AG04450 (cell line): Measurements from ENCODE around the gene LETM1. TPM values are rescaled to one million over a fixed set of nuclear protein-coding genes. Genes with fewer than 3 reads are reported as not detected.

ENCODE experiments used
- CTCF ChIA-PET: fragments of 300-600, 350-600 bp; formaldehyde crosslinking; extraction: SDS; loops from one replicate; lab custom pipeline; 2022; ENCODE audit warnings: antibody characterized with exemption, inconsistent platforms; lab: Charles Lee
- POLR2A ChIA-PET: fragments of 350-600 bp; formaldehyde crosslinking; extraction: SDS; loops from one replicate; lab custom pipeline; 2021; ENCODE audit warnings: antibody characterized with exemption, inconsistent platforms; lab: Yijun Ruan, JAX
- DNase-seq: peaks from one replicate; pipeline ENCODE4 v3.0.0-alpha.2; 2011; ENCODE audit warnings: low read depth, low spot score
- H3K27ac ChIP-seq: one replicate; pipeline ENCODE4 v1.5.1; 2012; ENCODE audit warnings: low read depth, low read length, control low read depth
- H3K27me3 ChIP-seq: one replicate; pipeline ENCODE4 v1.6.0; 2012; ENCODE audit warnings: low read length; ENCODE audit not compliant: control insufficient read depth, insufficient read depth
- H3K4me3 ChIP-seq: 2 replicates; pipeline ENCODE4 v1.5.1; 2011; ENCODE audit warnings: mild to moderate bottlenecking, low read depth, low read length, control low read depth
- H3K9me3 ChIP-seq: 2 replicates; pipeline ENCODE4 v1.5.1; 2012; ENCODE audit warnings: low read length; ENCODE audit not compliant: control insufficient read depth, insufficient read depth
- CTCF ChIP-seq: IDR thresholded peaks from 2 replicates; pipeline ENCODE4 v1.5.1; 2011; ENCODE audit warnings: low read depth, low read length, control low read depth, inconsistent platforms
- polyA plus RNA-seq: library from polyadenylated mRNA; depleted of rRNA; stranded (reverse); fragments of >200 nt; gene quantifications from 2 replicates; pipeline ENCODE4 v1.2.3, GENCODE V29; 2011

Gene LETM1
- polyA plus RNA-seq, 1 experiment: 11.9 TPM

- Histone ChIP-seq H3K9me3 (peaks cover 5% of the 10 kb centered on the region; the same call in 1 of the 2 replicates), H3K4me3 (no peak overlapping the region), H3K27me3 (peaks cover 46% of the 10 kb centered on the region), H3K27ac (no peak overlapping the region)
- no peak for TF ChIP-seq CTCF
- POLR2A ChIA-PET: no interaction called here
- CTCF ChIA-PET: interaction anchor here (1.0 to 1.6 kb wide), 2 partner anchors 16 to 27 kb away, joined by 4 to 5 read pairs; no protein-coding TSS in a partner anchor
- no peak for DNase-seq
Observed at GRCh38 chr4:1794809-1795298, 61.1 kb downstream of the LETM1 start.

GRCh38 chr4:1793940-1794808, 61.8 kb downstream of the LETM1 start:
- no peak for DNase-seq
- peak overlapping the region; percentile 13; the same call in 1 of the 2 replicates for H3K4me3 ChIP-seq

GRCh38 chr4:1793496-1793840, 62.5 kb downstream of the LETM1 start:
- no peak for DNase-seq
- CTCF ChIA-PET: interaction anchor here (0.9 to 1.6 kb wide), 2 partner anchors 17 to 106 kb away, joined by 3 to 4 read pairs; no protein-coding TSS in a partner anchor
- POLR2A ChIA-PET: interaction anchor here (0.9 kb wide), 1 partner anchor 25 kb away, joined by 3 read pairs; no protein-coding TSS in a partner anchor

More at GRCh38 chr4:1793940-1794808, 61.8 kb downstream of the LETM1 start:
- Histone ChIP-seq H3K27me3 (peaks cover 46% of the 10 kb centered on the region), H3K27ac (no peak overlapping the region), H3K9me3 (peaks cover 5% of the 10 kb centered on the region; the same call in 1 of the 2 replicates)
- no peak for TF ChIP-seq CTCF
- ChIA-PET CTCF (interaction anchor here (0.9 to 1.6 kb wide), 2 partner anchors 17 to 106 kb away, joined by 3 to 4 read pairs; no protein-coding TSS in a partner anchor), POLR2A (interaction anchor here (0.9 kb wide), 1 partner anchor 26 kb away, joined by 3 read pairs; no protein-coding TSS in a partner anchor)

GRCh38 chr4:1792832-1793495, 63.0 kb downstream of the LETM1 start, which contains the start of gene FGFR3:
Gene FGFR3 (plus strand): TSS chr4:1793293. CDS start chr4:1793935, 642 bp downstream.
- DNase-seq: no peak
- H3K27me3 ChIP-seq: peaks cover 45% of the 10 kb centered on the region

More at GRCh38 chr4:1793496-1793840, 62.5 kb downstream of the LETM1 start:
- H3K27ac ChIP-seq: no peak overlapping the region
- peak overlapping the region; percentile 34; the same call in 1 of the 2 replicates for H3K4me3 ChIP-seq
- H3K27me3 ChIP-seq: peaks cover 46% of the 10 kb centered on the region
- no peak for TF ChIP-seq CTCF
- H3K9me3 ChIP-seq: peaks cover 5% of the 10 kb centered on the region; the same call in 1 of the 2 replicates

More at GRCh38 chr4:1792832-1793495, 63.0 kb downstream of the LETM1 start, which contains the start of gene FGFR3:
- ChIA-PET CTCF (no interaction called here), POLR2A (no interaction called here)
- Histone ChIP-seq H3K4me3 (peak within 1 kb of the TSS; percentile 34; the same call in 1 of the 2 replicates), H3K9me3 (peaks cover 5% of the 10 kb centered on the region; the same call in 1 of the 2 replicates), H3K27ac (no peak within 1 kb of the TSS)
- TF ChIP-seq CTCF: no peak
